Body of pancreas (tissue), 4 donors: Measurements from ENCODE around the gene QSOX1.

Experiments
- CTCF ChIP-seq, 7 experiments: fragments of 450-650 bp in 4 of 7; fragments of 200-600 bp in 3 of 7; sonication (generic) in 3 of 7; IDR thresholded peaks; one replicate each; pipeline ENCODE4 v1.5.1; 2016 to 2019; ENCODE audit warnings: antibody characterized with exemption in 7 of 7
- POLR2A ChIP-seq, 3 donors: fragments of 450-650 bp; IDR thresholded peaks; one replicate each; pipeline ENCODE4 v1.6.1; 2016; ENCODE audit warnings: antibody characterized with exemption in 3 of 3, mild to moderate bottlenecking in 2 of 3

- TF ChIP-seq POLR2A (IDR thresholded peaks at IDR 0.05), result no peak
- TF ChIP-seq CTCF (IDR thresholded peaks at IDR 0.05), result no peak
Measured at GRCh38 chr1:180227861-180228647, 73.4 kb downstream of the QSOX1 start.
